HEK293T (cell line): Measurements from ENCODE around the gene GNAQ.

ENCODE experiments used
- CTCF ChIA-PET: fragments of 350-600 bp; formaldehyde crosslinking; extraction: SDS; loops from one replicate; lab custom pipeline; 2021; ENCODE audit warnings: antibody characterized with exemption, inconsistent platforms; lab: Yijun Ruan, JAX
- POLR2A ChIA-PET: fragments of 350-600 bp; formaldehyde crosslinking; extraction: SDS; loops from one replicate; lab custom pipeline; 2020; ENCODE audit warnings: antibody characterized with exemption, inconsistent platforms; lab: Yijun Ruan, JAX
- DNase-seq: peaks from one replicate; pipeline ENCODE4 v3.0.0; 2012; ENCODE audit warnings: mixed read lengths; ENCODE audit errors: extremely low spot score
- ARNT ChIP-seq: fragments of 450-650 bp; IDR thresholded peaks from 2 replicates; pipeline ENCODE4 v1.6.1; 2017; ENCODE audit warnings: mild to moderate bottlenecking
- BHLHE40 ChIP-seq: fragments of 450-650 bp; IDR thresholded peaks from 2 replicates; pipeline ENCODE4 v1.6.1; 2016; ENCODE audit warnings: mild to moderate bottlenecking, moderate library complexity, borderline replicate concordance
- CTBP1 ChIP-seq: fragments of 450-650 bp; IDR thresholded peaks from 2 replicates; pipeline ENCODE4 v1.6.1; 2016; ENCODE audit warnings: borderline replicate concordance
- ELF4 ChIP-seq: fragments of 450-650 bp; IDR thresholded peaks from 2 replicates; pipeline ENCODE4 v1.6.1; 2017; ENCODE audit warnings: antibody characterized with exemption
- FOXA1 ChIP-seq: fragments of 450-650 bp; IDR thresholded peaks from 2 replicates; pipeline ENCODE4 v1.6.1; 2016; ENCODE audit warnings: mild to moderate bottlenecking
- FOXK2 ChIP-seq: fragments of 450-650 bp; IDR thresholded peaks from 2 replicates; pipeline ENCODE4 v1.6.1; 2016; ENCODE audit warnings: mild to moderate bottlenecking
- FOXM1 ChIP-seq: fragments of 450-650 bp; IDR thresholded peaks from 2 replicates; pipeline ENCODE4 v1.6.1; 2017; ENCODE audit warnings: mild to moderate bottlenecking, borderline replicate concordance
- HDGF ChIP-seq: fragments of 450-650 bp; IDR thresholded peaks from 2 replicates; pipeline ENCODE4 v1.6.1; 2017; ENCODE audit warnings: antibody characterized with exemption, borderline replicate concordance
- L3MBTL2 ChIP-seq: fragments of 450-650 bp; conservative IDR thresholded peaks from 2 replicates; pipeline ENCODE4 v1.6.1; 2016; ENCODE audit warnings: mild to moderate bottlenecking
- LEF1 ChIP-seq: fragments of 450-650 bp; IDR thresholded peaks from 2 replicates; pipeline ENCODE4 v1.6.1; 2017; ENCODE audit warnings: mild to moderate bottlenecking, borderline replicate concordance
- NFRKB ChIP-seq: fragments of 450-650 bp; IDR thresholded peaks from 2 replicates; pipeline ENCODE4 v1.6.1; 2016; ENCODE audit warnings: mild to moderate bottlenecking, moderate library complexity
- PKNOX1 ChIP-seq: fragments of 450-650 bp; IDR thresholded peaks from 2 replicates; pipeline ENCODE4 v1.6.1; 2016
- SP1 ChIP-seq: fragments of 450-650 bp; IDR thresholded peaks from 2 replicates; pipeline ENCODE4 v1.6.1; 2017
- SUZ12 ChIP-seq: fragments of 450-650 bp; IDR thresholded peaks from 2 replicates; pipeline ENCODE4 v1.6.1; 2016; ENCODE audit warnings: mild to moderate bottlenecking
- TARDBP ChIP-seq: fragments of 450-650 bp; IDR thresholded peaks from 2 replicates; pipeline ENCODE4 v1.6.1; 2016
- ZNF384 ChIP-seq: fragments of 450-650 bp; IDR thresholded peaks from 2 replicates; pipeline ENCODE4 v1.6.1; 2016

GNAQ gene

GRCh38 chr9:77935211-77935610, 96.4 kb downstream of the GNAQ start:
- POLR2A ChIA-PET: no interaction called here

GRCh38 chr9:77933976-77934375, 97.6 kb downstream of the GNAQ start:
- TF ChIP-seq CTBP1 (no peak), SUZ12 (no peak), ELF4 (no peak), ARNT (no peak), NFRKB (no peak), TARDBP (no peak), BHLHE40 (no peak), FOXK2 (no peak), HDGF (no peak), LEF1 (no peak), FOXM1 (no peak), L3MBTL2 (no peak), SP1 (no peak), FOXA1 (no peak), ZNF384 (no peak)
- POLR2A ChIA-PET: no interaction called here
- CTCF ChIA-PET: no interaction called here
- no peak for DNase-seq

More at GRCh38 chr9:77935211-77935610, 96.4 kb downstream of the GNAQ start:
- CTCF ChIA-PET: no interaction called here
- TF ChIP-seq PKNOX1 (no peak), L3MBTL2 (no peak), TARDBP (no peak)
- DNase-seq: no peak

- ChIA-PET CTCF (no interaction called here), POLR2A (no interaction called here)
- no peak for TF ChIP-seq LEF1
- TF ChIP-seq ZNF384: no peak
- TF ChIP-seq L3MBTL2: no peak
- no peak for TF ChIP-seq SUZ12
- TF ChIP-seq TARDBP: no peak
- no peak for TF ChIP-seq SP1
- no peak for TF ChIP-seq FOXA1
- TF ChIP-seq HDGF: no peak
- no peak for TF ChIP-seq CTBP1
- no peak for TF ChIP-seq NFRKB
- TF ChIP-seq BHLHE40: no peak
- no peak for TF ChIP-seq ELF4
- no peak for DNase-seq
Measured at GRCh38 chr9:77933019-77933418, 98.6 kb downstream of the GNAQ start.

- ChIA-PET POLR2A (no interaction called here), CTCF (no interaction called here)
- no peak for DNase-seq
- no peak for TF ChIP-seq ELF4
- TF ChIP-seq SP1: no peak
- TF ChIP-seq SUZ12: no peak
- no peak for TF ChIP-seq L3MBTL2
- no peak for TF ChIP-seq ZNF384
- TF ChIP-seq FOXK2: no peak
- no peak for TF ChIP-seq FOXA1
- TF ChIP-seq LEF1: no peak
- no peak for TF ChIP-seq PKNOX1
- TF ChIP-seq FOXM1: no peak
Measured at GRCh38 chr9:77929942-77930341, 101.7 kb downstream of the GNAQ start.

GRCh38 chr9:77927265-77927664, 104.3 kb downstream of the GNAQ start:
- no peak for DNase-seq
- TF ChIP-seq ELF4 (no peak), SUZ12 (no peak), CTBP1 (no peak), BHLHE40 (no peak), TARDBP (no peak), FOXK2 (no peak)
- POLR2A ChIA-PET: no interaction called here
- CTCF ChIA-PET: interaction anchor here (0.5 kb wide), 1 partner anchor 24 kb away, joined by 3 read pairs; no protein-coding TSS in a partner anchor

- DNase-seq: no peak
- ChIA-PET CTCF (no interaction called here), POLR2A (no interaction called here)
- TF ChIP-seq ARNT (no peak), FOXA1 (no peak), SP1 (no peak), TARDBP (no peak), FOXM1 (no peak), LEF1 (no peak), BHLHE40 (no peak), CTBP1 (no peak), SUZ12 (no peak), ELF4 (no peak), FOXK2 (no peak), L3MBTL2 (no peak), HDGF (no peak), PKNOX1 (no peak; the same call in 1 of the 2 replicates), NFRKB (no peak), ZNF384 (no peak)
Measured at GRCh38 chr9:77926371-77926878, 105.2 kb downstream of the GNAQ start.
